Stimulated activated naive CD8-positive, alpha-beta T cell treated with anti-CD3 and anti-CD28 coated beads, Interleukin-15, amount 100 ng/mL, for 72 hours (primary cell): ENCODE measurements around the gene METRN.

ENCODE experiments used
- ATAC-seq: fragments of 150-1000 bp; cut with Tn5 transposase; 2 replicates; pipeline ENCODE4 v1.10.0; 2021; ENCODE audit warnings: mild to moderate bottlenecking, moderate library complexity
- DNase-seq, 2 donors: peaks; one replicate each; pipeline ENCODE4 v3.0.0; 2021 to 2022
- H3K27ac Mint-ChIP-seq, 2 donors: one replicate each; pipeline ENCODE4 v1.8.0; 2022; ENCODE audit warnings: mild to moderate bottlenecking in 2 of 2, mixed read lengths in 2 of 2, moderate library complexity in 2 of 2
- H3K27me3 Mint-ChIP-seq: one replicate; pipeline ENCODE4 v1.8.0; 2022; ENCODE audit warnings: mixed read lengths
- H3K4me1 Mint-ChIP-seq: one replicate; pipeline ENCODE4 v1.8.0; 2022; ENCODE audit warnings: mild to moderate bottlenecking, mixed read lengths
- H3K4me3 Mint-ChIP-seq, 2 donors: one replicate each; pipeline ENCODE4 v1.8.0; 2022; ENCODE audit warnings: mild to moderate bottlenecking in 2 of 2, mixed read lengths in 2 of 2, moderate library complexity in 1 of 2
- H3K9me3 Mint-ChIP-seq, 2 donors: one replicate each; pipeline ENCODE4 v1.8.0; 2022; ENCODE audit warnings: mixed read lengths in 2 of 2

METRN gene

DNA sequence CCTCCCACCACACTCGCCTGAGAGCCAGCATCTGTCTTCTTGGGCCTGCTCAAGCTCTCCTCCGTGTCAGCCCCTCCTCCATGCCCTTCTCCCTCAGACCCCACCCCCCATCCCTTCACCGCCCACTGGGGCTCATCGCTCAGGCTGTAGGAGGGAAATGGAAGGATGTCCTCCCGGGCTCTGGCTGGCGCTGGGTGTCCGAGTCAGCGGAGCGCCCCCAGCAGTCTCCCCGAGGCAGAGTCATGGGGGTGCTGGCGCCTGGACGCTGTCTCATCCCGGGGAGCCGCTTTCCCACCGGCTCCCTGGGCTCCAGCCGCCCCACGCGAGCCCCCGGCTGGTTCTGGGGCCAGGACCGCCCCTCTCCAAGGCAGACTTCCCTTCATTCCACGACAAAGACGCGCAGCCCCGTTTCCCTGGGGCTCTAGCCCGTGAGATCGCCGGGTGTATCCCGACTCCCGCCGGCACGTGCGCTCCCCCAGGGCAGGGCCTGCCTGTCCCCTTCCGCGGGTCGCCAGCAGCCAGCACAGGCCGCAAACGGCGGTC lies 5.6 kb downstream of the METRN start:
- Mint-ChIP-seq H3K4me1 (peaks cover 60% of the 10 kb centered on the region), H3K4me3 (peak overlapping the region; percentile 87 to 95), H3K27me3 (no peaks in the 10 kb centered on the region), H3K9me3 (no peaks in the 10 kb centered on the region), H3K27ac (peak overlapping the region; percentile 82 to 93)
- ATAC-seq = peak; percentile 47
- peak; percentile 64 to 70 for DNase-seq

DNA sequence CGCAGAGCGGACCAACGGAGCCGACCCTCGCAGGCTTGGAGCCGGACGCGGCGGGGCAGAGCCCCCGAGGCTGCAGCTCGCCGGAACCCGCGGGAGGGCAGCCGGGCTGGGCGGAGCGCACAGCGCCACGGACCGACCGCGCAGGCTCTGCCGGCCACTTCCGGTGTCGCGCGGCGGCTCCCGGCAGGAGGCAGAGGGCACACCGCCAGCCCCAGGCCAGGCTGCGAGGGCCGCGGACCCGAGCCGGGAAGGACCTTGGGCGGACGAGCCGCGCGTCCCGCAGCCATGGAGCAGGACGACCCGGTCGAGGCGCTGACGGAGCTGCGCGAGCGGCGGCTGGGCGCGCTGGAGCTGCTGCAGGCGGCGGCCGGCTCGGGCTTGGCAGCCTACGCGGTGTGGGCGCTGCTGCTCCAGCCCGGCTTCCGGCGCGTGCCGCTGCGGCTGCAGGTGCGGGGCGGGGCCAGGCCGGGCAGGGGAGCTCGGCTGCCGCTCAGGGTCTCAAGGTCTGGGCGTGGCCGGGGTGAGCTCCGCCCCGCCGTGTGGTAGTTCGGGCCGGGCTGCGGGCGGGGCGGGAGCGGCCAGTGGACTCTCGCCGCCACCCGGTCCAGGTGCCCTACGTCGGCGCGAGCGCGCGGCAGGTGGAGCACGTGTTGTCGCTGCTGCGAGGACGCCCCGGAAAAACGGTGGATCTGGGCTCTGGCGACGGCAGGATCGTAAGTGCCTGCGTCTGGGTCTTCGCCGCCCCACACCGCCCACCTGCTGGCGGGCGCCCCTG lies 6.3 kb downstream of the METRN start, which contains the start of gene ANTKMT:
Gene ANTKMT, plus strand, starts transcription at position 157 of the 775 bp plus-strand sequence. Its CDS starts 129 bp downstream, at position 286.
- H3K4me3 Mint-ChIP-seq = peak within 1 kb of the TSS; percentile 87 to 95
- DNase-seq = peak; percentile 87 to 92

GRCh38 chr16:721765-722540 lies 7.0 kb downstream of the METRN start:
- peak overlapping the region; percentile 37 to 53 for H3K27ac Mint-ChIP-seq
- DNase-seq = peak; percentile 46 to 62
- peak; percentile 29 for ATAC-seq
- H3K4me3 Mint-ChIP-seq = peak overlapping the region; percentile 82 to 95
- peaks cover 63% of the 10 kb centered on the region for H3K4me1 Mint-ChIP-seq
- H3K9me3 Mint-ChIP-seq = no peaks in the 10 kb centered on the region
- H3K27me3 Mint-ChIP-seq = no peaks in the 10 kb centered on the region

More for the DNA sequence above, 6.3 kb downstream of the METRN start, which contains the start of gene ANTKMT:
- peak; percentile 82 for ATAC-seq
- Mint-ChIP-seq H3K9me3 (no peaks in the 10 kb centered on the region), H3K27ac (peak within 1 kb of the TSS; percentile 82 to 93), H3K27me3 (no peaks in the 10 kb centered on the region), H3K4me1 (peaks cover 64% of the 10 kb centered on the region)

DNA sequence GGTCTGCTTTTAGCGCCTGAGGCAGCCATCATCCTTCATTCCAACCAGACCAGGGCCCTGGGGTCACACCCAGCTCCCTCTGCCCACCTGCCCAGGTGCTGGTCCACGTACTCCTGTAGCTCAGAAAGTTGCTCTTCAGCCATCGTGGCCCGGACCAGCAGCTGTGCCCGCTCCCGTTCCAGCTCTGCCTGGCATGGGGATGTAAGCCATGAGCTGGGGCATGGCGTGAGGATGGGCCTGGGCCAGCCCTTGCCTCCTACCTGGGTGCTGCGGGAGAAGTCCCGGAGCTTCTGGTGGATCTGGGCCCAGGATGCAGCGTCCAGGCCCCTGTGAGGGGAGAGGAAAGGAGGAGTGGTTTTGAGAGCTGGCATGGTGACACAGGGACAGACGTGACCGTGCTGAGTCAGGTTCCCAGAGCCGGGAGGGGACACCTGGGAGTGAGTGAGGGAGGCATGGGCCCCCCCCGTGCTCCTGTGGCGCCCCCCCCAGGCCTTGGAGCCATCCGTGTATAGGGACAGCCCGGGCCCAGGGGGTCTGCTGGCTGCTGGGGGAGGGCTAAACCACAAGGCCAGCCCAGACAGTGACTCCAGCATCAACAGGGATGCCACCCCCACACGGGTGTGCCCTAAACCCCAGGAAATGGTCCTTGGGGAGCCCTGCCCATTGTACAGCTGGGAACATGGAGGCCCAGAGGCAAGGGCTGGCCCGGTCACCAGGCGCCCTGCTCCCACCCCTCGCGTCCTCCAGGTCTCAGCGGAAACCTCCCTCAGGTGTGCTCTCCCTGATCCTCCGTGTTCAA lies 8.1 kb downstream of the METRN start:
- H3K27me3 Mint-ChIP-seq = no peaks in the 10 kb centered on the region
- peaks cover 63% of the 10 kb centered on the region for H3K4me1 Mint-ChIP-seq
- no peak overlapping the region for H3K27ac Mint-ChIP-seq
- ATAC-seq = no peak
- no peaks in the 10 kb centered on the region for H3K9me3 Mint-ChIP-seq
- no peak for DNase-seq
- peak overlapping the region; percentile 82 to 95 for H3K4me3 Mint-ChIP-seq

GRCh38 chr16:723695-724094 lies 8.8 kb downstream of the METRN start:
- no peaks in the 10 kb centered on the region for H3K27me3 Mint-ChIP-seq
- H3K4me3 Mint-ChIP-seq = peak overlapping the region in 1 of 2 donors; percentile 13
- ATAC-seq = no peak
- no peak overlapping the region for H3K27ac Mint-ChIP-seq
- no peaks in the 10 kb centered on the region for H3K9me3 Mint-ChIP-seq
- DNase-seq = no peak
- H3K4me1 Mint-ChIP-seq = peaks cover 63% of the 10 kb centered on the region

DNA sequence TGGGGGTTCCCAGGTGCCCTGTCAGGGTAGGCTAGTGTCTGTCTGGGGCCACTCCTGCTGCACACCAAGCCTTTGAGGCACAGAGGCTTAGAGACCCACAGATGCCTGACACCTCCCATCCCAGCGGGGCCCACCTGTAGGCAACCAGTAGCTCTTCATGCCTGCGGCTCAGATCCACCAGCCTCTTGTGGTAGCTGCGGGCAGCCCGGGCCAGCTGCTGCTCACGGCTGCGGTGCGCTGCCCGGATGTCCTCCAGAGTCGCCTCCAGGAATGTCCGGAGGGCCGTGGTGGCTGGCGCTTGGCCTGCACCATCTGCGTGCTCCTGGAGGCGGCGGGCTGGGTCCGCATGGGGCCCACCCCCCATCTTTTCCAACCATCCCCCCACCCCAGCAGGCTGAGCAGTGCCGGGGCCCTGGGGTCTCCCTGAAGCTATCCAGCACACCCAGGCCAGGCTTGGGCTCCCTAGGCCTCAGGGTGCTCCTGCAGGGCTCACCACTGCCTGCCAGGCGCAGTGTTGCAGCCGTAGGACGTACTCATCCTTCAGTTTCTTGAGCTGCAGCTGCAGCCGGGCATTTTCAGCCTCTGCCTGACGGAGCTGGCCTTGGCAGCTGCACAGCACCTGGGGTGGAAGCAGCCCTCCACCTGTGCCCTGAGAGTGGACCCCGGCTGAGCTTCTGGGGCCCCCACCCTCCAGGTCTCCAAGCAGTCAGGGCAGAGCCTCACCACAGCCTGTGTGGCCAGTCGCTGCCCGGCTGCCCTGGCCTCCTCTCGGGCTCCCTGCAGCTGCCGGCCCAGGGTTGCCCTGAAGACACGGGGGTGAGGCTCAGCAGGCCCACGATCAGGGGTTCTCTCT lies 9.5 kb downstream of the METRN start:
- no peaks in the 10 kb centered on the region for H3K27me3 Mint-ChIP-seq
- H3K4me1 Mint-ChIP-seq = peaks cover 57% of the 10 kb centered on the region
- peak overlapping the region in 1 of 2 donors; percentile 63 for H3K27ac Mint-ChIP-seq
- no peak for DNase-seq
- no peak for ATAC-seq
- no peaks in the 10 kb centered on the region for H3K9me3 Mint-ChIP-seq
- H3K4me3 Mint-ChIP-seq = no peak overlapping the region

- ATAC-seq (no peak), DNase-seq (no peak)
- Mint-ChIP-seq H3K27ac (no peak overlapping the region), H3K4me3 (no peak overlapping the region), H3K4me1 (peaks cover 52% of the 10 kb centered on the region), H3K27me3 (no peaks in the 10 kb centered on the region), H3K9me3 (no peaks in the 10 kb centered on the region)
Observed at GRCh38 chr16:725041-725376, 10.1 kb downstream of the METRN start.

- Mint-ChIP-seq H3K27me3 (no peaks in the 10 kb centered on the region), H3K4me3 (peak overlapping the region in 1 of 2 donors; percentile 88), H3K4me1 (peaks cover 47% of the 10 kb centered on the region), H3K9me3 (no peaks in the 10 kb centered on the region), H3K27ac (peak overlapping the region in 1 of 2 donors; percentile 95)
- ATAC-seq (no peak), DNase-seq (no peak)
Observed at GRCh38 chr16:725463-726187, 10.7 kb downstream of the METRN start.

GRCh38 chr16:726188-726437 lies 11.2 kb downstream of the METRN start:
- Mint-ChIP-seq H3K4me1 (peaks cover 47% of the 10 kb centered on the region), H3K27ac (peak overlapping the region in 1 of 2 donors; percentile 95), H3K4me3 (peak overlapping the region in 1 of 2 donors; percentile 88), H3K27me3 (no peaks in the 10 kb centered on the region), H3K9me3 (no peaks in the 10 kb centered on the region)
- DNase-seq (no peak), ATAC-seq (no peak)

DNA sequence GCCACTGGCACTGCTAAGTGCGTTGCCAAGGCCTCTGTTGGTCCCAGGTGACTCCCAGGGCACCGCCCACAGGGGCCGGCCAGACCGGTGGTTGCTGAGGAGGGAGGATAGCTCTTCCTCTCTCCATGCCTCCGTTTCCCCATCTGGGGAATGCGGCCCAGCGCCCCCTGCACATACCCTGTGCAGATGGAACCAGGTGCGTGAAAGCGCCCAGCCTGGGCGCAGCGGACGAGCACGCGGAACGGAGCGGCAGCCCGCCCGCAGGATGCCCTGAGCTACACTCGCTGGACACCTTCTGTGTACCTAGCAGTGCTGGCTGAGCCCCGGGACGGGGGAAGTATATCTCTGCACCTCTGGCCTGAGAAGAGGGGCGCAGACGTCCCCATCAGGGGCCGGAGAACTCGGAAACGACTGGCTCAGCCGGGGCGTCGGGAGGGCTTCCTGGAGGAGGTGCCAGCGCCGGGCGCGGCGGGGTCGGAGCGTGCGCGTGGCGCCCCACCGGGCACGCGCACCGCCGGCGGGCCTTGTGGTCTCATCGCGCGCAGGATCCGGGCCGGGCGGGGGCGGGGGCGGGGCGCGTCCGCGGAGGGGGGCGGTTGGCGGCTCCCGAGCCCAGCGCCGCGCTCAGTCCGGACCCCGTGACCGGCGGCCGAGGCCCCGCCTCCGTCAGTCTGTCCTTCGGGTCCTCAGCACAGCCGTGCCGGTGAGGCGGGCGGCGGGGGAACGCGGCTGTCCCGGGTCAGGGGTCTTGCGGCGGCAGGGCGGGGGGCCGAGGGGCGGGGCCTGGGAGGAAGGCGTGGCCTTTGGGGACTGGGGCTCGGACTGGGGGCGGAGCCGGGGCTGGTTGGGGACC lies 11.7 kb downstream of the METRN start, which contains the start of the genes CCDC78 and HAGHL:
Gene CCDC78, minus strand, starts transcription at position 6 of the 853 bp plus-strand sequence. CDS start 76 bp downstream, outside the sequence.
Gene HAGHL, plus strand, starts transcription at position 669 of the 853 bp plus-strand sequence. CDS start 404 bp downstream, outside the sequence.
- Mint-ChIP-seq H3K27me3 (no peaks in the 10 kb centered on the region), H3K27ac (peak within 1 kb of the TSS; percentile 57 to 95), H3K4me3 (peak within 1 kb of the TSS; percentile 70 to 88), H3K4me1 (peaks cover 46% of the 10 kb centered on the region), H3K9me3 (no peaks in the 10 kb centered on the region)
- DNase-seq (peak; percentile 52 to 60), ATAC-seq (peak; percentile 34)

DNA sequence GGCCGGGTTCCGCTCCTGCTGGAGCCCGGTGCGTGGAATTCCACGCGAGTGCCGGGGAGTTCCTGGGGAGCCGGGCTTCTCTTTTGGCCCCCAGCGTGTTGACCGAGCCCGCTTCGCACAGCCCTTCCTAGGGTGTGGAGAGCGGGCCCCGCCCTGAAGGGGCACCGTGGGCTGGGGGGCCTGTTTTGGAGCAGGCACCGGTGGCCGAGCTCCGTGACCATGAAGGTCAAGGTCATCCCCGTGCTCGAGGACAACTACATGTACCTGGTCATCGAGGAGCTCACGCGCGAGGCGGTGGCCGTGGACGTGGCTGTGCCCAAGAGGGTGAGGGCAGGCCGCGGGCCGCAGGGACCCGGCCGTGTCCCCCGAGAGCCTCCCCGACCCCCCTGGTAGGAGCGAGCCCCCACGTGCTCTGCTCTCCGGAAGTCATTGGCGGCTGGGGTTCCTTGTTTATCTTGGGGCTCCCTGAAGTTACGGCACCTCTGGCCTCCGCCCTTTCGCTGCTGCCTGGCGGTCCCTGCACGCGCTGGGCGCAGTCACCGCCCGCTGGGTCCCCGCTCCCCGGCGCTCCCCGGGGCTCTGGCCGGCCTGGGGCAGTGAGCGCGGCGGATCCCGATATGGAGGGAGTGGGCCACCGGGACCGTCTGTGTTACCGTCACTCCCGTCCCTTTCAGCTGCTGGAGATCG lies 12.5 kb downstream of the METRN start:
- peak overlapping the region; percentile 47 to 72 for H3K4me3 Mint-ChIP-seq
- ATAC-seq = peak; percentile 33
- H3K9me3 Mint-ChIP-seq = no peaks in the 10 kb centered on the region
- DNase-seq = peak in 1 of 2 donors; percentile 48
- H3K27me3 Mint-ChIP-seq = no peaks in the 10 kb centered on the region
- H3K4me1 Mint-ChIP-seq = peaks cover 39% of the 10 kb centered on the region
- peak overlapping the region in 1 of 2 donors; percentile 57 for H3K27ac Mint-ChIP-seq

DNA sequence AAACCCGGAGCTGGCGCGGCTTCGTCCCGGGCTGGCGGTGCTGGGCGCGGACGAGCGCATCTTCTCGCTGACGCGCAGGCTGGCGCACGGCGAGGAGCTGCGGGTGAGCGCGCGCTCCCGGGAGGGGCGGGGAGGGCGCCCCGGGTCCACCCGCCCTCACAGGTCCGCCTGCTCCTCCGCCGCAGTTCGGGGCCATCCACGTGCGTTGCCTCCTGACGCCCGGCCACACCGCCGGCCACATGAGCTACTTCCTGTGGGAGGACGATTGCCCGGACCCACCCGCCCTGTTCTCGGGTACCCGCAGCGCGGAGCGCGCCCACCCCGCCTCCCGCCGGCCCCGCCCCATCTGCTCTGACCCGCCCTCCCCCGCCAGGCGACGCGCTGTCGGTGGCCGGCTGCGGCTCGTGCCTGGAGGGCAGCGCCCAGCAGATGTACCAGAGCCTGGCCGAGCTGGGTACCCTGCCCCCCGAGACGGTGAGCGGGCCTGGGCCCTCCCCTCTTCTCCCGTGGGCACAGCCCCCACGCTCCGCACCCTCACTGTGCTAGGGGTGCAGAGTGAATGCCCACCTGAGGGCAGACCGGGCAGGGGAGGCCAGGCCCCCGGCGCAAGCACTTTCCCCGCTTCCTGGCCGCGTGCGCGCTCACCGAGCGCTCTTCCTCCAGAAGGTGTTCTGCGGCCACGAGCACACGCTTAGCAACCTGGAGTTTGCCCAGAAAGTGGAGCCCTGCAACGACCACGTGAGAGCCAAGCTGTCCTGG lies 13.4 kb downstream of the METRN start:
- peak; percentile 73 for ATAC-seq
- Mint-ChIP-seq H3K4me3 (peak overlapping the region; percentile 72 to 82), H3K4me1 (peaks cover 30% of the 10 kb centered on the region), H3K27me3 (no peaks in the 10 kb centered on the region), H3K9me3 (no peaks in the 10 kb centered on the region), H3K27ac (peak overlapping the region in 1 of 2 donors; percentile 83)
- peak; percentile 69 to 71 for DNase-seq
